Measurements from ENCODE around the gene NTN5.

DNA sequence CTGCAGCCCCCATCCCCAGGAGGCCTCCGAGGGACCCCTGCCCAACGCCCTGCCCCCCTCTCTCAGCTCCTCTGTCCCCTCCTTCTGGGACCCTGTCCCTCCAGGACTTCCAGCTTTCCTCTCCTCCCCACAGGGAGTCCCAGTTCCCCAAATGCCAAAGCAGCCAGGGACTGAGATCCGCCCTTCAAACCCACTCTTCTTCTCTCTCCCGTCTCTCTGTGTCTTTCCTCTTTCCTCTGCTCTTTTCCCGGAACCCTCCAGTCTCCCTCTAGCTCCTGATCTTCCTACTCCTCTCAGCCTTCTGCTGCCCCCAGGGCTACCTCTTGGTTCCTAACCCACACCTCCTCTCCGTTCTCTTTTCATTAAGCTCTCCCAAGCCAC, 27.2 kb downstream of the NTN5 start:
- TF ChIP-seq, protein P1, sequence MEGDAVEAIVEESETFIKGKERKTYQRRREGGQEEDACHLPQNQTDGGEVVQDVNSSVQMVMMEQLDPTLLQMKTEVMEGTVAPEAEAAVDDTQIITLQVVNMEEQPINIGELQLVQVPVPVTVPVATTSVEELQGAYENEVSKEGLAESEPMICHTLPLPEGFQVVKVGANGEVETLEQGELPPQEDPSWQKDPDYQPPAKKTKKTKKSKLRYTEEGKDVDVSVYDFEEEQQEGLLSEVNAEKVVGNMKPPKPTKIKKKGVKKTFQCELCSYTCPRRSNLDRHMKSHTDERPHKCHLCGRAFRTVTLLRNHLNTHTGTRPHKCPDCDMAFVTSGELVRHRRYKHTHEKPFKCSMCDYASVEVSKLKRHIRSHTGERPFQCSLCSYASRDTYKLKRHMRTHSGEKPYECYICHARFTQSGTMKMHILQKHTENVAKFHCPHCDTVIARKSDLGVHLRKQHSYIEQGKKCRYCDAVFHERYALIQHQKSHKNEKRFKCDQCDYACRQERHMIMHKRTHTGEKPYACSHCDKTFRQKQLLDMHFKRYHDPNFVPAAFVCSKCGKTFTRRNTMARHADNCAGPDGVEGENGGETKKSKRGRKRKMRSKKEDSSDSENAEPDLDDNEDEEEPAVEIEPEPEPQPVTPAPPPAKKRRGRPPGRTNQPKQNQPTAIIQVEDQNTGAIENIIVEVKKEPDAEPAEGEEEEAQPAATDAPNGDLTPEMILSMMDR (IDR thresholded peaks at IDR 0.05): no peak
- no peak for TF ChIP-seq POLR2A (IDR thresholded peaks at IDR 0.05)
